NCI-H82 (cell line): ENCODE data around the gene SOSTDC1.
"Not testable (repeated sequence)": the region's sequence is repeated elsewhere in the genome, so short reads cannot be mapped to it uniquely, and the experiment has no call there.

Experiments used
- DNase-seq: peaks from one replicate; lab custom pipeline; 2025; lab: John Stamatoyannopoulos, UW

SOSTDC1 gene

DNA sequence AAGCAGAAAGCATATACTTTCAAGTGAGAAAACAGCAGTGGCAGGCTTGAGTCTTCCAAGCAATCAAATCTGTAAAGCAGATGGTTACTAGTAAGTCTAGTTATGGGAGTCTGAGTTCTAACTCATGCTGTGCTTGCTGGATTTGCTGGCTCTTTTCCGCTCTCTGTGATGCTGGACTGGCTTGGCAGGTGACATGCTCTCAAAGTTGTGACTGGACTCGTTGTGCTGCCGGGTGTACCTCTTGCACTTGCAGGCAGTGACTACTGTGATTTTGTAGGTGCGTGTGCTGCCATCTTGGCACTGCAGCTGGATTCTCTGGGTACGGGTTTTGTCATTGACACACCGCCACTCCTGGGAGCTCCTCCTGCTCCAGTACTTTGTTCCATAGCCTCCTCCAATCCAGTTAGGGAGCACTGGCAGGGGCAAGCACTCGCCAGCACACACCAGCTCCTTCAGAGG lies 3.1 kb downstream of the SOSTDC1 start:
- no peak for DNase-seq

DNA sequence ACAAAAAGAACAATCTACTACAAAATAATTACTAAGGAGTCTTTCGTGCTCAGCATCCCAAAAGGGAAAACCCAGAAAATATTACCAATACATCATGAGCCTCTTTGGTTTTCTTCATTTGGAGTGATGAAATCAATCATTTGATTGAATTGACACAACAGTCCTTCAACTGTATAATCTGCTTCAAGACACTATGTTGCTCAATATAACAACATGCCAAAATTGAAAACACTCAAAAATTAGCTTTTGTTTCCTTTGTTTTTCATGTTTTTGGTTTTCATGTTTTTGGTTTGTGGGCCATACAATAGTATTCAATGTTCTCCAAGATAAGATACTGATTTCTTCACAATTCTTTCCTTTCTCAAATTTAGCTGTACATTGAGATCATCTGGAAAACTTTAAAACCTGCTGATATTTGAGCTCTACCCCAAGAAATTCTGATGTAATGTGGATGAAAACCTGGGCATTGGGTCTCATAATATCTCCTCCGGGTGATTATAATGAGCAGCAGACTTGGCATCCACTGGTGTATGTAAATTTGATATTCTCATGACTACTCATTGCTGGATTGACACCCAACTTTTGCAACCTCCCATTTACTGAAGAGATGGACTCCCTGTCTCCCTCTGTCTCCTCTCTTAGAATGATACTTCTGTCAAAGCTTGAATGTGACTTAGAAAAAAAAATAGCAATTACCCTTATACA lies 4.6 kb downstream of the SOSTDC1 start:
- DNase-seq = no peak

DNA sequence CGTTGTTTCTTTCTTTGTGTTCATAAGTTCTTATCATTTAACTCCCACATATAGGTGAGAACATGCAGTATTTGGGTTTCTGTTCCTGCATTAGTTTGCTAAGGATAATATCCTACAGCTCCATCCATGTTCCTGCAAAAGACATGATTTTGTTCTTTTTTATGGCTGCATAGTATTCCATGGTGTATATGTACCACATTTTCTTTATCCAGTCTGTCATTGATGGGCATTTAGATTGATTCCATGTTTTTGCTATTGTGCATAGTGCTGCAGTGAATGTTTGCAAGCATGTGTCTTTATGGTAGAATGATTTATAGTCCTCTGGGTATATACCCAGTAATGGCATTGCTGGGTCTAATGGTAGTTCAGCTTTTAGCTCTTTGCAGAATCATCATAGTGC lies 9.2 kb downstream of the SOSTDC1 start:
- DNase-seq = not testable (repeated sequence)

DNA sequence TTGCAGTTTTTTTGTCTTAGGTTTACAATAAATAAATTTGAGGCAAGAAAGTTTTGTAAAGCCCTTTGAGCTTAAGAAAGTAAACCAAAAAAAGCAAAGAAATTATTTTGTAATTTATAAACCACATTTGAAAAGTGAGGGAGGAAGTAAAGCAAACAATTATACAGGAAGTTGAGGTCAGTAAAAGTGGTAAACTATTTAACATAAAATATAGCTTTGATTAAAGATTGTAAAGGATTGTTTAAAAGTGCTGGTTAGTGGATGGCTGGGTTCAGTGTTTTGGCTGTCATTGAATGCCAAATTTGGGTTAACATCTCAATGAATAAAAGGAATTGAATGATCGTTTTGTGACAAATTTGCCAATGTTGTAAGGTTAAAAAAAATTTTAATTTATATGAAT lies 9.9 kb downstream of the SOSTDC1 start:
- no peak for DNase-seq

DNA sequence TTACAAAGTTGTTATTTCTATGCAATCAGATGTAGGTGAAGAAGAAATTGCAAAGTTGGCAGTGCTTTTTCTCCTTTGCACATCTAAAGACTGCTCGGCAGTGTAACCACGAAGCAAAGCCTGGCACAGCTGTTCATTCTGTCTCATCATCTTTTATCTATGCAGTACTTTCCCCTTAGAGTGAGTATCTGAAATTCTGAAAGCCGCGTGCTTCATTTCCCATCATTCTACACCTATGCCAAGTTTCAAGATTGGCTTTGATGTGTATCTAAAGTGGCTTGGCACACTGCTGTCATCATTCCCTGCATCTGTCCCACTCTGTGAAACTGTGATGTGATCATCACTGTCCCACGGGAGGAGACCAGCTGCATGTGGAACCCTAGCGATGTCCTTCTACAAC lies 15.2 kb downstream of the SOSTDC1 start:
- DNase-seq = no peak

DNA sequence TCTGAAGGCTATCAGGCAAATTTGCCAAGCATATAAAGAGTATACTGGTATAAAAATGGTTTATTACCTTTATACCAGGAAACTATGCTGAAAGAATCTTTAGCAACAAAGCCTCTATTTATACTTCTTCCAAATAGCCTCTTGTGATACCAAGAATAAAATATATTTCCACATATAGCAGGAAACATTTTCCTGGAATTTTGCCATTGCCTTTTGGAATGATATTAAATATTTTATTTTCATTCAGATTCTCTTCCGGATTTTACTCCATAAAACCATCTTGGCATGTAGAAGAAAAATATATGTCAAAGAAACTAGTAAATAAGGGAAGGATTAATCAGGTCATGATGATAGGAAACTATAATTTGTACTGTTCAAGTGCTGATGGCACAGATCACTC lies 17.7 kb downstream of the SOSTDC1 start:
- no peak for DNase-seq

DNA sequence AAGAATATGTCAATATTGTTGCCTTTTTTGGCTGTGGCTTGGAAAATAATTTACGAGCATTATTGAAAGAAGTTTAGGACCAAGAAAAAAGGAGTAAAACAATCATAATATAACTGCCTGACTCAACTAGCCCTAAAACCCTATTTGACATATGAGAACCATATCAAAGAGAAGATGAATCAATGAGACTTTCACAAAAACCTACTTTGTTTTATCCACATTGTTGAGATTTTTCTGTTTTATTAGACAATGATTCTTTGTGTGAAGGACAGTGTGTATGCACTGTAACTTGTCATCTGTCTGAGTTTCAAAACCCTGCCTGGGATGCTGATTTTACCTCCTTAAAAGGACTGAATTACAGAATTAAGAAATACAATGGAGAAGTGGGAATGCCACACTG lies 19.0 kb downstream of the SOSTDC1 start:
- DNase-seq = no peak

DNA sequence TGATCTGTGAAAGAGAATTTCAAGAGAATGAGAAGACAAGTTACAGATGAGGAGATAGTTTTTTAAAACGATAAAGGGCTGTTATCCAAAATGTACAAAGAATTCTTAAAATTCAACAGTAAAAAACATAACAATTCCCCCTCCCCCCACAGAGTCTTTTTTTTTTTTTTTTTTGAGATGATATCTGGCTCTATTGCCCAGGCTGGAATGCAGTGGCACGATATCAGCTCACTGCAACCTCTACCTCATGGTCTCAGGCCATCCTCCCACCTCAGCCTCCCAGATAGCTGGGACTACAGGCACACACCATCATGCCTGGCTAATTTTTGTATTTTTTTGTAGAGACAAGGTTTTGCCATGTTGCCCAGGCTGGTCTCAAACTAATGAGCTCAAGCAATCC lies 21.7 kb downstream of the SOSTDC1 start:
- not testable (repeated sequence) for DNase-seq

DNA sequence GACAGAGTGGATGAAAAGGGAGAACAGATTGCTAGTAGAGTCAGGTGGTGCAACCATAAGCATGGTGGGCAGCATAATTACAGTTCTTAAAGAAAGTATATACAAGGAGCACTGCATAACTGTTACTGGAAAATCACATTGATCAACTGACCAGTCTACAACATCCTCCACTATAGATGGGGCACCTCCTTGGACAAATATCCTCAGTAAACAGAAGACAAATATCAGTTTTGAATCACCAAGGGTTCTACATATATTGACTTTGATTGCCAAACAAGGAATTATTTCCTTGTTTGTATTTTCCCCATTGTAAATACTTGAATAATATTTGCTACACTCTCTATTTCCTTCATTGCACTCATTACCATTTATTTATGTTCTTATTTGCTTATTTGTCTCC lies 26.6 kb downstream of the SOSTDC1 start:
- DNase-seq = no peak

DNA sequence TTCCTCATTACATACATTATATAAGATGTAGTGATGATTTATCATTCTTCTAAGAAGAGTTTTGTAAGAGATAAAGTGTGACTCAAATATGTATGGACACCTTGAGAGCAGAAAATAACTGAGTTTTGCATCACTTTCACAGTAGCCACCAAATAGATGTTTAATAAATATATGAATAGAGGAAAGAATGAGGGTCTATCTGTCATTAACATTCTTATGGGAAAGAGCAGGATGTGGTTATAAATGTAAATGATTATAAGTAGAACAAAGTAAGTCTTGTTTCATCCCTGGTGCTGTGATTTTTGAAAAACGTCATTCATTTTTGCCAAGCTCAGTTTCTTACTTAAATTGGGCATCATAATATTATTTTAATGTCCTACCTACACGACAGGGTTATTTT lies 29.2 kb downstream of the SOSTDC1 start:
- no peak for DNase-seq

DNA sequence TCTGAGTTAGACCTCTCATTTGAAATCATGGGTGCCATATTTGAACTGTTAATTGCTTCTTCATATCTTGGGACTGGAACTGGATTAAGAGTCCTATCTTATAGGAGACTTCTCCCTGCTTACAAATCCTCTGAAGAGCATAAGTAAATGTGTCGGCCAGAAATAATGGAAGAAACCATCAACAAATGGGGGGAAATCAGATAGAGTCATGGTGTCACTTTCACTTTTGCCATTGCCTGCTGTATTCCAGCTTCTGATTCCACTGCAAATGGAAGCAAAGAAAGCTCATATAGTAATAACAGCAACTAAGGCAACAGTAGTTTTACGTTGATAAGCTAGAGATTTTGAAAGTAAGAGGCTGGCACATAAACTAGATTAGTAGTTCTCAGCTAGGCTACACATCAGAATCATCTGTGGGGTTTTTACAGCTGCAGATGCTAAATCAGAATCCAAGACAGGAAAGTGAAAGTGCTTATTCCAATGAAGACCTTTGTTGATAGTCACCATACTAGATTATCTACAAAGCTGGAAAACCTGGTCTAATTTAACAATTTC lies 31.9 kb downstream of the SOSTDC1 start:
- no peak for DNase-seq

DNA sequence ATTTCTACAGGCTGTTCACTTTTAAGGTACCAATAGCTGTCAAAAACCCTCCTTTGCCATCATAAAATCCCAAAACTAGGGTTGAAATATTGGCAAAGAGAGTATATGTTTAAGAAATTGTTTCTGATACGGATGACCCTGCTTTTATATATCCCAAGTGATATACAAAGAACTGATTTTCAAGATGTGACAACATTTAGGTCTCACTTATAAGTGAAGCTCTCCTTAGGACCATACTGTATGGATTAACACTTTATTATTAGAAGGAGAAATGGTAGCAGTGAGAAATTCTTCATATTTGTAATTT lies 33.2 kb downstream of the SOSTDC1 start:
- DNase-seq = no peak

DNA sequence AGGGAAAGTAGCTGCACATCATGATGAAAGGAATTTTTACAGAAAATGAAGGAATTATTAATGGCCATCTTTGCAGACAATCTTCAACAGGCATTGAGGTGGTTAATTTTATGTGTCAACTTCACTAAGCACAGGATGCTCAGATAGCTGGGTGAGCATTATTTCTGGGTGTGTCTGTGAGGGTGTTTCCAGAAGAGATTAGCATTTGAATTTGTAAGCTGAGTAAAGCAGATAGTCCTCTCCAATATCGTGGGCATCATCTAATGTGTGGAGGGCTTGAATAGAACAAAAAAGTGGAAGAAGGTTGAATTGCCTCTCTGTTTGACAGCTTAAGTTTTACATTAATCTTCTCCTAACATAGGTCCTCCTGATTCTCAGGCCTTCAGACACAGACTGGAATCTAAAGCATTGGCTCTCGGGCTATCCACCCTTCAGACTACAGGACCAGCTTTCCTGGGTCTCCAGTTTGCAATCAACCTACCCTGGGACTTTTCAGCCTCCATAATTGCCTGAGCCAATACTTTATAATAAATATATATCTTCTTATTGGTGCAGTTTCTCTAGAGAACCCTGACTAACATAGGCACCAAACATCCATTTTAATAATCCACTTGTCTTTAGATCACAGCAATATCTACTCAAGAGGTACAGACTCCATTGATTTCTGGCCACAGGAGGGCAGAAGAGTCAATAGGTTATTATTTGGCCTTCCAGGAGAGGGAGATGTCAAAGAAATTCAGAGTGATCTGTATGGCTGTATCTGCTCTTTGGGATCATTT lies 33.7 kb downstream of the SOSTDC1 start:
- DNase-seq = peak; percentile 68

DNA sequence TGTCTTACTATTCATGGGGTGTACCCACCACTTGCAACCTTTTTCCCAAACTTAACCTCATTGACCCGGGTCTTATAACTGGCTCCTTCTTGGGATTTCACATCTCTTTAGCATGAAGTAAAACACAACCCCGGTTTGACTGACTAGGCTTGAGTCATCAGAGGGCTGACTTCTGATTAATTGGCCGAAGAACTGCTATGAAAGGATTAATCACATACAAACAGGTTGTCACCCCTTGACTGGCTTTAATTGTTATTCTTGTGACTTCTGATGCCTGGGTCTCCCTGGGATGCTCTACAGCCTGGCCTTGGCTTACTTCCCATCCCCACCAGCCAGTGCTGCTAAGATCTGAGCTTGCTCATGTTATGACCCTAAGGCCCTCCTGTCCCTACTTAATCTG lies 35.4 kb downstream of the SOSTDC1 start:
- DNase-seq = no peak

DNA sequence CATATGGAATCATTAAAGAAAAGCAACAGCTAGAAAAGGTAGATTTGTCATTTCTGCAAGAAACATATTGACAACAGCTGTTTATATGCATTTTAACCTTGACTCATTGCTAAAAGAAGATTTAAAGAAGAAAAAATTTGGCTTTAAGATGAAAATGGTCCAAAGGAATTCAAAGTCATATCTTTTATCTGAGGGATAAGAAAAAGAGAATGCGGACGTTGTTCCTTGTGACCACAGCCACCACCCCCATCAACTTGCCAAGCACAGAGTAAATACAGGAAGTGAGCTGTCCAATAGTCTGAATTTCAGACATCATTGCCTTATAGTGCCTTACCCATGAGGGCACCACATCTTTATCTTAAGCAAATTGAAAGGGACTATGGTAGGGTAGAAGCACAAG lies 36.9 kb downstream of the SOSTDC1 start:
- DNase-seq = no peak

DNA sequence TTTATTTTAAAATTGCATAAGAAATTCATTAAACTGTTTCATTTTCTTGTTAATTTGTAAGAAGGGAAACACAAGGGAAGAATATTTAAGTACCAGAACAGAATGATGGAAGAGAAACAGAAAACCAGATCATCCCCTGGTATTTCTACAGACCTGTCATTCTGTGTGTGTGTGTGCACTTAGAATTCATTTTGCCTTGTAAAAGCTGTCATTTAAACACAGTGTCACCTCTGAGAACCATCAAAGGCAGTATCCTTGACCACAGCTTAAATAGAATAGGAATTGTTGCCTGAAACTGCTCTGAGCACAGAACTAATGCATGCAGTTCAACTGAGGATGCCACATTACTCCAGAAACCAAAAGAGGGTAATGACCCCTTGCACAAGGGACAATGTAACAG lies 37.4 kb downstream of the SOSTDC1 start:
- no peak for DNase-seq

DNA sequence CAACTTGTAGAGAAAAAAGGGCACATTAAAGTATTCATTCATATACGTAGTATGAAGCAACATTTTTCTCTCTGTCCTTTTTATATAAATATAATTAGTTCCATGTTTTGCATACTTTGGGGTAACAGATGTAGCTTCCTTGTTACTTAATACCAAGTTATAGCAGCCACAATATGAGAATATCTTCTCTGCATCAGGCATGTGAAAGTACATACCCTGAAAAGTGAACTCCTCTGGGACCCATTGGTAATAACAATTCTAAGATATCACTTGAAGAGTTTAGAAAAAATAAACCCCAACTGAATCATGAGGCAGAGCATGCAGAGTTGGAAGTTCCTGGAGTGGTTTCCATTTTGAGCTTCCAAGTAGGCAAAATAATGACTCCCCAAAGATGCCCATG lies 41.8 kb downstream of the SOSTDC1 start:
- DNase-seq = no peak

DNA sequence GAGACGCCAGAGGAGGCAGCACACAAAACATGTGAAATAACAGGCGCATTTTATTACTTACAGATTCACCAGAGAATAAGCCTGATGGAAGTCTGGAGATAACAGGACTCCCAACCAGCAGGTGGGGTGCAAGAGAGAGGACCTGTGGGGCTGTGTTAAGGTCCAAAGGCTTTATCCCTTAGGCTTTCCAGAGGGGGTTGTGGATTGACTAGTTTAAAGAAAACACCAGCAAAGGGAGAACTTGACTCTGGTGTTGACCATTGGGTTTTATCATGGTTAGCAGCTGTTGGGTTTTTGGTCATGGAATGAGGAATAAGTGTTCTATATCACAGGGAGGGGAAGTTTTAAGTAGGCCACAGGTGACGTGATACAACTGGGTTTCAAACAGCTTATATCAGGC lies 42.6 kb downstream of the SOSTDC1 start:
- DNase-seq = peak; percentile 25

DNA sequence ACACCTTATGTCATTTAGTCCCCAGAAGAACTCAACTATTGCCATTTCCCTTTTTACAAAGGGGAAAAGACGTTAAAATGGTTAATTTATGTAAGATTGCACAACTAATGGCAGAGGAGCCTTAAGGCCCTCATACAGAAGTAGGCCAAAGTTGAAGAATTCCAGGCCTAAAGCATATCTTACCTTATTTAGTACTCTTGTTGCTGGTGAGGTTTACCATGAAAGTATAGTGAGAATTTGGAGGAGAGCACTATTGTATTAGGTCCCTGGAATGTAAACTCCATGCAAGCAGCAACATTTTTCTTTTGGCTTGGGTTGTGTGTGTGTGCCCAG lies 43.5 kb downstream of the SOSTDC1 start:
- DNase-seq = no peak

DNA sequence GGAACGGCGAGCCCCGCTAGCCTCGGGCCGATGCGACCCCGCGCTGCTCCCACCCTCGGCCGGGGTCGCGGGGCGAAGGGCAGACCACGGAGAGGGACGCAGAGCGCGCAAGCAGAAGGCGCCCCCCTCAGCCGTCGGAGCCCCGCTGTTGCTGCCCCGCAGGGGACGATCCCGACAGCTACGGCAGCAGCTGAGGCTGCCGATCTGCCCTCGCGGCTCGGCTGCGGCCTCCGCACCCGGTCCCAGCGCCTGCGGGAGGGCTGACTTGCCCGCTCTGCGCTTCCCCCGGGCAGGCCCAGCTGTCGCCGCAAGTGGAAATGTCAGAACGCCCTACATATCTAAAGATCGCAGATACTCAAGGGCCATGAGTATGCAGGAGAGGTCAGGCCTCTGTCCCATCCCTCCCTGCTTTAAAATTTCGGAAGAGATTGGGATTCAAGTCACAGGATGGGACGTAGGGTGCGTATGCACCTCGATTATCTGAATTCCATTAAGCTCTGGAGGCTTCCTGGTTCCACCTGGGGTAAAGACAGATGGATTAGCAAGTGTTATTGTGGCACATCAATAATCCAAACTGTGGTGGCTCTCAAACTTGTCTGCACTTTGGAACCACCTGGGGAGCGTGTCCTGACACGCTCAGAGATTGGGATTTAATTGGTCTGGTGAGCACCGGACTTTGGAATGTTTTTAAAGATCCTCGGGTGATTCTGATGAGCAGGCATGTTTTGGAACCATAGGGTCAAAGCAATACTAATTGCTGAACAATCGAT lies 44.0 kb downstream of the SOSTDC1 start, which contains the start of gene CRPPA:
Gene CRPPA (minus strand): TSS at position 206 of the 770 bp plus-strand sequence. CDS start 216 bp downstream, outside the sequence.
- peak; percentile 58 for DNase-seq

DNA sequence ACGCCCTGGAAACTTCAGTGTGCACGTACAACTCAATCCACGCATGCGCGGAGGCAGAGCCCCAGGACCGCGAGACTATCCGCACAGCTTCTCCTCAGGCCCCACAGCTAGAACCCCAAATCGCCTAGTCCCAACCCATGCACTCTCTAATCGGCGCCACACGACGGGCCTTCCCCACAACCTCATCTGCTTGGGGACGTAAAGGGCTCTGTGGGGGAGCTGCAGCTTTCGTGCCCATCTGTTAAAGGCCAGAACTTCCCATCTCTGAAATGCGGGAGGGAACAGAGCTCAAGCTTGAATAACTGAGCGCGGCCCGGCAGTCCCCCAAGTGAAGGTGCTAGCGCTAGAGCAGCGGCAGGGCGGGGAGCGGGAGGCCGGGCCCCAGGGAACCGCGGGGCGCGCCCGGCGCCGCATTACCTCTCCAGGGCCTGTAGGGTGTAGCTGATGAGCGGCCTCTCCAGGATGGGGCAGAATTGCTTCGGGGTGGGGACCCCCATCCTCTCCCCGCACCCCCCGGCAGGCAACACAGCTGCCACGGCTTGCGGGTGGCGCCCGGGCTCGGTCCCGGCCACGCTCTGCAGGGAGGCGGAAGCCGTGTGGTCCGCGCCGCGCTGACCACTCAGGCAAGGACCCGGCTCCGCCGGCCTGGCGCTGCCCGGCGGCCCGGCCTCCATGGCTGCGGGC lies 44.7 kb downstream of the SOSTDC1 start:
- peak; percentile 90 for DNase-seq

DNA sequence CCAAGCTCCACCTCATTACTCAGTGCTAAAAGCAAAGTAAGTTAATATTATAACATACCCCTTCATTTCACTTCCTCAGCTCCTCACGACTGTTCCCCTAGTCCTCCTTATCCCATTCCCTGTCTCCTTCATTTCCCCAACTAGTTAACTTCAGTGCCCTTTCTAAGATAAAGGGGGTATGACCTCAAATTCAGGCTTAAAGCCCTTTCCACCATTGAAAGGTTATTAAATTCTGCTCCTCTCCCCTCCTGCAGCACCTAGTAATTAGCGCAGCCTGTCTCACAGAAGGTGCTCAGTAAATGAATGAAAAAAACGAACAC lies 45.2 kb downstream of the SOSTDC1 start:
- DNase-seq = no peak
